ENCODE measurements around the gene FKBP11. TPM values are rescaled to one million over a fixed set of nuclear protein-coding genes. Genes with fewer than 3 reads are reported as not detected.
"Not testable (repeated sequence)": the region's sequence is repeated elsewhere in the genome, so short reads cannot be mapped to it uniquely, and the experiment has no call there.

FKBP11 gene
- total RNA-seq, 1 donor from 2014 or later, result 22.5 TPM

GRCh38 chr12:48910196-48910595 is 15.1 kb downstream of the FKBP11 start:
- Mint-ChIP-seq H3K4me1 (ENCODE audit: low read depth) (peaks cover 16% of the 10 kb centered on the region), H3K27me3 (no peaks in the 10 kb centered on the region), H3K27ac (peak overlapping the region; percentile 11), H3K4me3 (ENCODE audit: low read depth) (no peak overlapping the region), H3K36me3 (ENCODE audit: insufficient read depth) (peaks cover 1% of the 10 kb centered on the region), H3K9me3 (ENCODE audit: low read depth) (no peaks in the 10 kb centered on the region)
- TF ChIP-seq CTCF (IDR thresholded peaks at IDR 0.05; ENCODE audit: unreplicated experiment), result no peak
- DNase-seq (ENCODE audit: low spot score, unreplicated experiment), result no peak

GRCh38 chr12:48909698-48910097 is 15.6 kb downstream of the FKBP11 start:
- not testable (repeated sequence) for H3K36me3 Mint-ChIP-seq (ENCODE audit: insufficient read depth); H3K9me3 Mint-ChIP-seq (ENCODE audit: low read depth); H3K27me3 Mint-ChIP-seq; H3K4me3 Mint-ChIP-seq (ENCODE audit: low read depth); DNase-seq (ENCODE audit: low spot score, unreplicated experiment); H3K27ac Mint-ChIP-seq
- H3K4me1 Mint-ChIP-seq (ENCODE audit: low read depth), result peaks cover 17% of the 10 kb centered on the region

GRCh38 chr12:48907245-48907644 is 18.0 kb downstream of the FKBP11 start:
- Mint-ChIP-seq H3K4me3 (ENCODE audit: low read depth) (peak overlapping the region; percentile 9), H3K27me3 (no peaks in the 10 kb centered on the region), H3K4me1 (ENCODE audit: low read depth) (peaks cover 21% of the 10 kb centered on the region), H3K9me3 (ENCODE audit: low read depth) (no peaks in the 10 kb centered on the region), H3K27ac (no peak overlapping the region), H3K36me3 (ENCODE audit: insufficient read depth) (no peaks in the 10 kb centered on the region)
- no peak for TF ChIP-seq CTCF (IDR thresholded peaks at IDR 0.05; ENCODE audit: unreplicated experiment)
- no peak for DNase-seq (ENCODE audit: low spot score, unreplicated experiment)

GRCh38 chr12:48903982-48904411 is 21.3 kb downstream of the FKBP11 start:
- TF ChIP-seq CTCF (IDR thresholded peaks at IDR 0.05; ENCODE audit: unreplicated experiment), result peak; percentile 74
- Mint-ChIP-seq H3K4me1 (ENCODE audit: low read depth) (peaks cover 16% of the 10 kb centered on the region), H3K36me3 (ENCODE audit: insufficient read depth) (no peaks in the 10 kb centered on the region), H3K27ac (no peak overlapping the region), H3K4me3 (ENCODE audit: low read depth) (peak overlapping the region; percentile 84), H3K27me3 (no peaks in the 10 kb centered on the region), H3K9me3 (ENCODE audit: low read depth) (no peaks in the 10 kb centered on the region)
- DNase-seq (ENCODE audit: low spot score, unreplicated experiment), result peak; percentile 60

GRCh38 chr12:48903363-48903981 is 21.8 kb downstream of the FKBP11 start:
- Mint-ChIP-seq H3K4me3 (ENCODE audit: low read depth) (peak overlapping the region; percentile 40), H3K9me3 (ENCODE audit: low read depth) (no peaks in the 10 kb centered on the region), H3K36me3 (ENCODE audit: insufficient read depth) (no peaks in the 10 kb centered on the region), H3K27ac (peak overlapping the region; percentile 67), H3K4me1 (ENCODE audit: low read depth) (peaks cover 16% of the 10 kb centered on the region), H3K27me3 (peaks cover 2% of the 10 kb centered on the region)
- DNase-seq (ENCODE audit: low spot score, unreplicated experiment), result no peak
- no peak for TF ChIP-seq CTCF (IDR thresholded peaks at IDR 0.05; ENCODE audit: unreplicated experiment)

GRCh38 chr12:48901278-48901677 is 24.0 kb downstream of the FKBP11 start:
- Mint-ChIP-seq H3K27ac (no peak overlapping the region), H3K4me3 (ENCODE audit: low read depth) (no peak overlapping the region), H3K36me3 (ENCODE audit: insufficient read depth) (no peaks in the 10 kb centered on the region), H3K27me3 (peaks cover 4% of the 10 kb centered on the region), H3K9me3 (ENCODE audit: low read depth) (no peaks in the 10 kb centered on the region), H3K4me1 (ENCODE audit: low read depth) (peaks cover 7% of the 10 kb centered on the region)
- no peak for DNase-seq (ENCODE audit: low spot score, unreplicated experiment)
- no peak for TF ChIP-seq CTCF (IDR thresholded peaks at IDR 0.05; ENCODE audit: unreplicated experiment)
